ENCODE data around the gene POPDC2.

DNA sequence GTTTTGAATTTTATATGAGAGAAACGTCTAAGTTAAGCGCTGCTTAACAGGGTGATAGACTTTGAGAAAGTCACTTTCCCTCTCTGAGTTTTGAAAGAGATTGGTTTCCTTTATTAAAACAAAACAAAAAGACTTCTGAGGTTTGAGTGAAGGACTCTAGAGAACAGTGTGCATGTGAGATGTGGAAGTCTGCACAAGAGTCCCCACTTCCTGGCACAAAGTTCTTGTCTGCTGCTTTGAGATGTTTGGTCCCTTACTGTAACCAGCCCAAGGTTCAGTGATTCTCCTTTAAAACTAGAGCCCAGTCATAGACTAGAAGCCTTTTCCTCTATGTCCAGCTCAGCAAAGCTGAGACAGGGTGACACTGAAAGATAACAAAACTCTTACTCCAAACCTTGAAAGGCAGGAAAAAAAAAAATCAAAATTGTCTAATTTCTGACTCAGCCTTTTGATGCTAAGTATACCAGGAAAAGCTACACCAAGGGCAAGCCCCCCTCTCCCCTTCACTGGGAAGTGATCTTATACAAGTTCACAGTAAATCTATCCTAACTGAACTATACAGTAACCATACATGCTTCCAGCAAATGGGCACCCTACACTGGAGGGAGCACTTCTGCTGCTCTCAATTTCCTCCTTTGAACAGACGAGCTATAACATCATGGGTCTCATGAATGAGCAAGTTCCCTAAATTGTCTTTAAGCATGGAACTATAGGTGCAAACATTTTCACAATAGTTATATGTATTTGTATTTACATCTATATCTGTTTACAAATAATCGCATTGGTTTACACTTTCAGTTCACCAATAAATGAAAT is 2.3 kb downstream of the POPDC2 start:
- TF ChIP-seq, protein P1, sequence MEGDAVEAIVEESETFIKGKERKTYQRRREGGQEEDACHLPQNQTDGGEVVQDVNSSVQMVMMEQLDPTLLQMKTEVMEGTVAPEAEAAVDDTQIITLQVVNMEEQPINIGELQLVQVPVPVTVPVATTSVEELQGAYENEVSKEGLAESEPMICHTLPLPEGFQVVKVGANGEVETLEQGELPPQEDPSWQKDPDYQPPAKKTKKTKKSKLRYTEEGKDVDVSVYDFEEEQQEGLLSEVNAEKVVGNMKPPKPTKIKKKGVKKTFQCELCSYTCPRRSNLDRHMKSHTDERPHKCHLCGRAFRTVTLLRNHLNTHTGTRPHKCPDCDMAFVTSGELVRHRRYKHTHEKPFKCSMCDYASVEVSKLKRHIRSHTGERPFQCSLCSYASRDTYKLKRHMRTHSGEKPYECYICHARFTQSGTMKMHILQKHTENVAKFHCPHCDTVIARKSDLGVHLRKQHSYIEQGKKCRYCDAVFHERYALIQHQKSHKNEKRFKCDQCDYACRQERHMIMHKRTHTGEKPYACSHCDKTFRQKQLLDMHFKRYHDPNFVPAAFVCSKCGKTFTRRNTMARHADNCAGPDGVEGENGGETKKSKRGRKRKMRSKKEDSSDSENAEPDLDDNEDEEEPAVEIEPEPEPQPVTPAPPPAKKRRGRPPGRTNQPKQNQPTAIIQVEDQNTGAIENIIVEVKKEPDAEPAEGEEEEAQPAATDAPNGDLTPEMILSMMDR (IDR thresholded peaks at IDR 0.05) = no peak
- TF ChIP-seq POLR2AphosphoS5 (IDR thresholded peaks at IDR 0.05) (no peak), POLR2A (IDR thresholded peaks at IDR 0.05) (no peak)
